CD4-positive, alpha-beta T cell treated with Interleukin-6 for 4 hours (primary cell): ENCODE data around the gene AASDHPPT.
A peak's percentile ranks its signal among the peaks of the same experiment; 100 is the strongest.
"Not testable (repeated sequence)": the region's sequence is repeated elsewhere in the genome, so short reads cannot be mapped to it uniquely, and the experiment has no call there.

Experiments
- DNase-seq: peaks from one replicate; pipeline ENCODE4 v3.0.0-alpha.2; 2020; ENCODE audit warnings: mixed read lengths

AASDHPPT gene, protein sequence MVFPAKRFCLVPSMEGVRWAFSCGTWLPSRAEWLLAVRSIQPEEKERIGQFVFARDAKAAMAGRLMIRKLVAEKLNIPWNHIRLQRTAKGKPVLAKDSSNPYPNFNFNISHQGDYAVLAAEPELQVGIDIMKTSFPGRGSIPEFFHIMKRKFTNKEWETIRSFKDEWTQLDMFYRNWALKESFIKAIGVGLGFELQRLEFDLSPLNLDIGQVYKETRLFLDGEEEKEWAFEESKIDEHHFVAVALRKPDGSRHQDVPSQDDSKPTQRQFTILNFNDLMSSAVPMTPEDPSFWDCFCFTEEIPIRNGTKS

DNA sequence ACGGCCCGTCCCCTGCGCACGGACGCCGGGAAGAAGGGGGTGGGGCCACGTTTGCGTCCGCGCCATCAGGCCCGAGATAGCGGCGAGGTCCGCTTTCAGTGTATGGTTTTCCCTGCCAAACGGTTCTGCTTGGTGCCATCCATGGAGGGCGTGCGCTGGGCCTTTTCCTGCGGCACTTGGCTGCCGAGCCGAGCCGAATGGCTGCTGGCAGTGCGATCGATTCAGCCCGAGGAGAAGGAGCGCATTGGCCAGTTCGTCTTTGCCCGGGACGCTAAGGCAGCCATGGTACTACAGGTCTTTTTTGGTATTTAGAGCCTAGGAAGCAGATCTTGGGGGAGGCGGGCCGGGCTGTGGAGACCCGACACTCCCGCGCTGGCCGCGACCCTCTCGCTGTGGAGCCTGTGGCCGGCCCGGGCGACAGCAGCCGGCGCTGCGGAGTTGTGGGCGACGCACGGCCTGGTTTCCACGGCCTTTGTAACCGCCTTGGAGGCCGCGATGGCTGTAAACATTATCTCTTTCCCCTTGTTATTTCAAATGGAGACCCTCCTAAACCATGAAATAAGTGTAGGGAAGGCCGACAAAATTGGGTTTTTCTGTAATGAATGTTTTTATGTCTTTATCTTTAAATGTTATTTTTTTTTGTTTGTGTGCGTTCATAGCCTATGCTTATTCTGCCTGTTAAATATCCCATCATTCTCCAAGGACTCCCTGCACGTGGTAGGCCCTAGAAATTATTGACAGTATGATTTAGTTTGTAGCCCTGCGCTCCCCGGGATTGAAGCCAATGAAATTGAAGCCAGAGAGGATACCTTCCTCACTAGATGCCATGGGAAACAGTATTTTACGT, at the start of gene AASDHPPT:
AASDHPPT (plus strand) TSS at position 54 of the 847 bp plus-strand sequence; CDS start at position 103, 49 bp downstream.
- DNase-seq, result no peak

DNA sequence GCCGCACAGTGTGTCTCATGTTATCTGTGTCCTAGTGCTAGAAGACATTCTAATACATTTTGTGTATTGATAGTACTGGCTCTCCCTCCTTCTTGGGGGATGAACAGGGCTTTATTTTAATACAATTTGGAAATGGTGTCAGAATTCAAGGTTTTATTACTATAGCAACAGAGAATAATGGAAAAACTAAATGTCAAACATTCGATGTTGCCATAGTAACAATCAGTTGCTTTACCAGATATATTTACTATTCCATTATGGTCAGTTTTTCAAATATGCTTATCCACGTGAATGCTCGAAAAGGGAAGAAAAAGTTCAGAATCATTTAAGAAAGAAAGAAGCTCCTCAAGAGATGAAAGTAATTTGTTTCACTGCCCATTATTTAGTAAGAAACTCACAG, 46.9 kb upstream of the AASDHPPT start:
- no peak for DNase-seq

DNA sequence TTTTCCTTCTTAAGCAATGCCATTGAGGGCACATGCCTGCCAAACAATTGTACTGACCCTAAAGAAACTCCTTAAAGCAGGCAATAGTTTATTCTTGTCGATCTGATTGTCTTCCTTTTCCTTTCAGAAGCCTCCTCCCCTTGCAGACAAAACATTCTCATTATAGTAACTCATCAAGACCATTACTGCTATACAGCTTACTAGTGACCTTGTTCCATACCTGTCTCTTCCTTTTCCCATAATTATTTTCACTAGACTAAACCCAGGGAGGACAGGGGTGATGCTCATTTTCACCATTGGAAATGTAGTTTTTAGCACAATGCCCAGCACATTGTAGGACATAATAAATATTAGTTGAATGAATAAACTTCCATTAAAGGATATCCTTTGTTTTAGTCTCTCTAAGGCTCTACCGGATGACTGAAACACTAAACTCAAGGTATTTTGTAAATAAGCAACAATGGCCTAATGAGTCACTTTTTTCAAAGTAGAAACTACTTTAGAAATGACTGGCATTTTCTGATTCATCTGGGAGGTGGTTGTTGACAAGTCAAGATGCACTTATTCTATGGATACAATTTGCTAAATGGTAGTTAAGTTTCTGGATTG, 46.2 kb upstream of the AASDHPPT start:
- no peak for DNase-seq

DNA sequence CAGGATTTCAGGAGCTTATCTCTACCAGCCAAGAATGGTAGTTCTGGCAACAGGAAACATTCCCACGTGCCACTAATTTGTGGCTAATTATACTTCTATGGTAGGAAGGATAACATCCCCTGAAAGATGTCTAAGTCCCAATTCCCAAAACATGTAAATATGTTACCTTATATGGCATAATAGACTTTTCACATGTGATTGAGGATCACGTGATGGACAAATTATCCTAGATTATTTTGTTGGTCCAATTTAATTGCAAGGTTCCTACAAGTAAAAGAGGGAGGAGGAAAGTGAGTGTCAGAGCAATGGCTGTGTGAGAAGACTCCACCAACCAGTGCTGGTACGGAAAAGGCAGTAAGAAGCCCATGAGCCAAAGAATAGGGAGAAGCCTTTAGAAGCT, 45.5 kb upstream of the AASDHPPT start:
- DNase-seq, result no peak

DNA sequence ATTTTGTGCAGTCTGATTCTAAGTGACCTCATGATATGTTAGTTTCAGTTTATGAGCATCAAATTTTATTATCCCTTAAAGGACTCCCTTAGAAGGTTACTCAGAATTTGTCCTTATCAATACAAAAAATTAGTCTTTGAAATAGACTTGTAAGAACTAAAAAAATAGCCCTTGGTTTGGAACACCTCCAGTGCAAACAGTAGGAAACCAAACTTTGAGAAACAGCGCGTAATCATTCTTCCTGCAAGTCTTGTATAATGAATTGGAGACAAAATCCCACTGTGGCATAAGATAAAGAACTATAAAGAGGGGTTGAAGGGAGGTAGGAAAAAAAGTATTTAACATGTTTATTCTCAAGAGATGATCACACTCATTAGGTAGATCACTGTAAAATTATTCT, 44.6 kb upstream of the AASDHPPT start:
- DNase-seq, result no peak

DNA sequence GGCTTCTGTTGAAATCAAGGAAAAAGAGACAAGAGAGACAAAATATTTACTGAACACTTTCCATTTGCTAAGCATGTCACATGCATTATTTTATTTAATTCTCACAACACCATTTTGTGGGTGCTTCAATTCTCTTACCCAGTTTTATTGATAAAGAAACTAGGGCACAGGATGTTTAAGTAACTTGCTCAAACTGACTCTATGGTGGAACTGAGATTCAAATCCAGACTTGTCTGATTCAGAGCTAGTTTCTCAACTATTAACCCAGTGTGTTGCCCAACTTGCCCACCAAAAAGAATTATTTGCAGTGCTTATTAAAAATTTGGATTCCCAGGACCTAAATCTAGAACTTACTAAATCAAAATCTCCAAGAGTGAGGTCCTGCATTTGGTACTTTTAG, 33.9 kb upstream of the AASDHPPT start:
- no peak for DNase-seq

DNA sequence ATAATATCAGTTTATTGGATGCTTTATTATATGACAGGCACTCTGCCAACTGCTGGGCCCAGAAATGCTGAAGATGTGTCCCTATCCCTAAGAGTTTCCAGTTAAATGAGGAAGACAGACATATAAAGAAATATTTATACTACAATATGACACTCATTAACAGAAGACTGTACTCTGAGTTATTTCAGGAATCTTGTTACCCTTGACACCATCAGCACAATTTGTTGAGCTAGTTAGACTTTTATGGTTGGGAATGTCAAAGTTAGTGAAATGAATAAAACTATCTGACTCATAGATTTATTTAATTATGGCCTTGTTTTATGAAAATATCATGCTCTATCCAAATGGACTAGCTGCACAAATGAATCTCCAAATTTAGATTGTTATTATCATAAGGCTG, 29.8 kb upstream of the AASDHPPT start:
- DNase-seq, result no peak

DNA sequence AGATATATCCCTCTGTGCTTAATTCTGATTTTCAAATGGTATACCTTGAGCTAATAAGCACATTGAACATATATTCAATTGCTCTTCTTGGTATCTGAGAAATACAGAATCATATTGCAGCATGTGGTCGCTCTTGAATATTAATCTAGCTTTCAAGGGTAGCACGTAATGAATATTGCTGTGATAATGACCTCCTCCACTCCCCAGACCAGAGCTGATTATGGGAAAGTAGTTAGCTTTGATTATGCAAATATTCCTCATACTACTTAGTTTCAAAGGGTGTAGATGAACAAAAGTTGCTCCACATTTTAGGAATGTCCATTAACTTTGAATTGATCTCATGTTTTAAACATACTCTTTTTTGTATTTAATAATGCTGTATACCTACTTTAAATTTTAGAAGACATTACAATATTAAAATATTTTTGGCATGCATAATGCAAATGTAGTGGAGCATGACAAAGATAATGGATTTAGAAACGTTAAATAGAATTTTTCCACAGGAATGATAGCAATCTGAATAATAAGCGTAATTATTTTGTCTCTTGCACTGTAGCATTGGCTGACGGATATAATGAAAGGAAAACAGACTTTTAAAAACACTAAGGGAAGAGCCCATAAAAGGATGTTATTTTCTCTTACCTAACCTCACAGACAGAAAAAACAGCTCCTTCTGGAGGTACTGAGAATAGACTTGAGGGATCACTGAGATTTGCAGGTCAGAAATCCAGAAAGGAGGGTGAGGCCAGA, 27.6 kb upstream of the AASDHPPT start:
- no peak for DNase-seq

DNA sequence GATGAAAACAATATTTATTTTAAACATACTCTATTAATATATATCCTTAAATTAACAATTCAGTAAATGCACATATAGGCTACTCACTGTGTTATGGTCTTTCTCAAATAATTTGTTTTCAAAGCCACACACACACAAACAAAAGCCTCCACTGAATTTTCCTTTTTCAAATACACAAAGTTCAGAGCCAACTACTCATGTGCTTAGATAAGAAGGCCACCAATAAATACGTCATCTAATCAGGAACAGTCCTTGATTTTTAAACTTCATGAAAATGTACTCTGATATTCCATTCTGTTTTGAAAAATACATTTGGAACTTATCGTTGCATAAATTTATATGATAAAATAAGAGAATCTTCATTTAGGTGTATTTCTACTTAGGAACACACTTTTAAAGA, 26.4 kb upstream of the AASDHPPT start:
- no peak for DNase-seq

DNA sequence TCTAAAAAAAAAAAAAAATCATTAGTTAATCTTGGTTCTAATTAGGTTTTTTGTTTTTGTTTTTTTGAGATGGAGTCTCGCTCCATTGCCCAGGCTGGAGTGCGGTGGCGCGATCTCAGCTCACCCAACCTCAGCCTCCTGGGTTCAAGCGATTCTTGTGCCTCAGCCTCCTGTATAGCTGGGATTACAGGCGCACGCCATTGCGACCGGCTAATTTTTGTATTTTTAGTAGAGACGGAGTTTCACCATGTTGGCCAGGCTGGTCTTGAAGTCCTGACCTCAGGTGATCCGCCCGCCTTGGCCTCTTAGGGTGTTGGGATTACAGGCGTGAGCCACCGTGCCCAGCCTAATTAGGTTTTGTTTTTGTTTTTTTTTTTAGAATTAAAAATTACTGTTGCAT, 19.1 kb upstream of the AASDHPPT start:
- not testable (repeated sequence) for DNase-seq

DNA sequence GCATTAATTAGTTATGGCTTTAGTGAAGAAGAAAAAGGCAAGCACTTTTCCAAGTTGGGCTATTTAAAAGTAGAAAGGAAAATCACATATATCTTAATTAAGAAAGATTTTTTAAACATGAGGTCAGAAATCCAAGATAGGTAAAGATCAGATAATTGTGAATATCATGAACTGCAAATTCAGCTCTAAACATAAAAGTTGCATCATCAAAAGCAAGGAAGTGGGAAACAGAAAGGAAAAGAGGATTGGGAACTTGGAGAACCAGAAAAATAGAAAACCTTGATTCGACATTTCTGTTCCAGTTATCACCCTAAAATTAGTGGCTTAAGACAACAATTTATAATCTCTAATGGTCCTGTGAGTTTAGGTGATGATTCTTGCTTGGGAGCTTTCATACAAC, 17.8 kb upstream of the AASDHPPT start:
- DNase-seq, result no peak

DNA sequence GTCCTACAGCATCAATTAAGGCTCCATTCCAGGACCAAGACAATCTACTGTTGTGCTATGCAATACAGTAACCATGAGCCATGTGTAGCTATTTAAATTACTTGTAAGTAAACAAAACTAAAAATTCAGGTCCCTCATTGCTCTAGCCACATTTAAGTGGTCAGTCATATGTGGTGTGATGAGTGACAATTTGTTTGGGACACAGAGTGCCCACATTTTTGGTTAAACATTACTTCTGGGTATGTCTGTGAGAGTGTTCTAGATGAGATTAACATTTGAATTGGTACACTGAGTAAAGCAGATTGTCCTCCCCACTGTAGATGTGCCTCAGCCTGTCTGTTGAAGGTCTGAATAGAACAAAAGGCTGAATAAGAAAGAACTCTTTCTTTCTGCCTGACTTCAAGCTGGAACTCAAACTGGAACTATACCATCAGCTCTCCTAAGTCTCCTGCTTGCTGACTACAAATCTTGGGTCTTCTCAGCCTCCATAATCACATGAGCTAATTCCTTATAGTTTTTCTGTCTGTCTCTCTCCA, 16.1 kb upstream of the AASDHPPT start:
- no peak for DNase-seq

DNA sequence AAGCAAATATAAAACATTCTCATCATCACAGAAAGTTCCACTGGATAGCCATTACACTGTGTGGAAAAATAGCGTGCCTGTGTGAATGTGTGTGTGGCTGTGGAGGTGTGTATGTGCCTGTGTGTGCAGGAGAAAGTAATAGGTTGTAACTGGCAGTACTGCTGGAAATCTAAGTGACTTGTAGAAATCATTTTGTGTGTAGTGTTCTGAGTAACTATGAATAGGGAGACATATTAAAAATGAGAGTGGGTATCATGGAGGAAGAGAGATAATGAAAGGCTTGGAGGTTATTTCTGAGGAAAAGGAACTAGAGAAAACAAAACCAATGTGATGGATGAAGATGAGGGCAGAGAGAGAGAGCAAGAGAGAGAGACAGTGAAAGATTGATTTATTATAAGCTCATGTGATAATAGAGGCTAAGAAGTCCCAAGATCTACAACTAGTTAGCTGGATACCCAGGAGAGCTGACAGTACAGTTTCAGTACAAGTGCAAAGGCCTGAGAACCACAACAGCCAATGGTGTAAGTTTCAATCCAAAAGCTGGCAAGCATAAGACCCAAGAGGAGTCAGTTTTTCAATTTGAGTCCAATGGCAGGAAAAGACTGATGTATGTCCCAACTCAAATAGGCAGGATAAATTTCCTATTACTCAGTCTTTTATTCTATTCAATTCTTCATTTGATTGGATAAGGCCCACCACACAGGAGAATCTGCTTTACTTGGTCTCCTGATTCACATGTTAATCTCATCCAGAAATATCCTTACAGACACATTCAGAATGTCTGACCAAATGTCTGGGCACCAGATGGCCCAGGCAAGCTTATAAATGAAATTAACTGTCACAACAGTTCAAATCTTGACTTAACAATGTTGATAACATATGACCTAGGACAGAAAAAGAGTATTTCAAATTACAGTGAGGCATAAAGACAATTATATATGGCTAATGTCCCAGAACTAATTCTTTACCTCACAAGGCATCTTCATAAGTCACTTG, 15.2 kb upstream of the AASDHPPT start:
- DNase-seq, result no peak

DNA sequence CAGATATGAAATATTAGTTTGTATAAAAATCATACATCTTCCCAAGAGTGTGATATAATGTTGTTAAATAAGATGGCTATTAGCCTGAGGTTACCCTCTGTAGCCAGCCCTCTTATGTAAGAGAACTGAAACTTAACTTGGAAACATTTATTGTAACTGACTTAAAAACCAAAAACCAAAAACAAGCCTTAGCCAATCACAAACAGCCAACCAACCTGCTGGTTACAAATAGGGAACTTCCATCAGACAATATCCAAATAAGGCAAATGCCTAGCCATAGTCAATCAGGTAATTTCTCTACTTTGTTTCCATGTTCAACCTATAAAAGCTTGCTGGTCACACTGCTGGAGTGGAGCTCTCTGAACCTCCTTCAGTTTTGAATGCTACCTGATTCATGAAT, 14.5 kb upstream of the AASDHPPT start:
- no peak for DNase-seq

DNA sequence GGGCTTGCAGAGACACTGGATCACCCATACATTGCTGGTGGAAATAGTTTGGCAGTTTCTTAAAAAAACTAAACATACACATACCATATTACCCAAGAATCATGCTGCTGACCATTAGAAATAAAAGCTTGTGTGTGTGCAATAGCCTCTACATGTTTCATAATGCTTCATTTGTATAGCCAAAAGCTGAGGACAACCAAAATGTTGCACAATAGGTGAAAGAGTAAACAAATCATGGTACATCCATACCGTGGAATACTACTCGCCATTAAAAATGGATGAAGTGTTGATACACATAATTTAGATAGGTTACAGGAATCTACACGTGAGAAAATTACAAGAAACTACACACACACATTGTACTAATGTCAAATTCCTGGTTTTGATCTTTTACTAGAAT, 6.9 kb upstream of the AASDHPPT start:
- no peak for DNase-seq

DNA sequence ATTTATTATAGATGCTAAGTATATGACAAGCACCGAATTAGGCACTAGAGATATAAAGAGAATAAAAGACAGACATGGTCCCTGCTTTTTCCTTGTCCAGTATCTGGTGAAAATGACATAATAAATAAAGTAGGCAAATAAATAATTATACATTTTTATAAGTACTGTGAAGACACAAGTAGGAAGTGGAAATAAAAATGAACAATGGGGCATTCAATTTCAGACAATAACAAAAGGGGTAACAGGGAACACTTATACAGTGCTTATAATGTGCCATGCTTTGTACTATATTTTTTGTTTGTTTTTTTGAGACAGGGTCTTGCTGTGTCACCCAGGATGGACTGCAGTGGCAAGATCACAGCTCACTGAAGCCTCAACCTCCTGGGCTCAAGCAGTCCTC, 4.7 kb upstream of the AASDHPPT start:
- no peak for DNase-seq

DNA sequence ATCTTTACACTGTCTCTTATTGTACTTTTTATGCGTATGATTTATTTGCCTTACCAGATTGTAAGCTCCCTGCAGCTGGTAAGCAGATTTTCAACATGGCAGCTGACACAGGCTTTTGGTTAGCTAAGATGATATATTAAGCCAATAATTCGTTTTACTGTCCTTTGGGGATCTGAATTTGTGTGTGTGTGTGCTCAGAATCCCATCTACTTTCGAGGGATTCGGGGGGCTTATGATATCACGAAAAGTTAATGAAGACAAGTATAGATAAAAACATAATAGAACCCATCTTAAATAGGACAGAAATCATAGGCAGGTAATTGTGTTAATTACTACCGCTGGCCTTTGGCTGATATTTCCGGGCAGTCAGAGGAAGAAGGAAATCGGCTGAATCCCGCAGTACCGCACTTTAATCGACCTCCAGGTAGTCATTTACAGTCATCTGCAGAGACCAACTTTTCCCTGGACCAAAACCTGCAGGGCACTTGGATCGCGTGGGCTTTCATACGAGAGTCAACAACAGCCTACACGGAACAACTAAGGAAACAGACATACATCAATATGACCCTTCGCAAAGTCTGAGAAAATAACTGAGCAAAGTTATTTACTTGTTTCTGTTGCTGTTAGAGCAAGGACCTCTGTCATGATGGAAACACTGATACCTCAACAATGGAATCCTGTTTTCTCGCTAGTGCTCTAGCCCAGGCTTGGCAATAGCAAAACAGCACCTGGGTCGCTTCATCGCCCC, 1.1 kb upstream of the AASDHPPT start:
- DNase-seq, result peak; percentile 4

DNA sequence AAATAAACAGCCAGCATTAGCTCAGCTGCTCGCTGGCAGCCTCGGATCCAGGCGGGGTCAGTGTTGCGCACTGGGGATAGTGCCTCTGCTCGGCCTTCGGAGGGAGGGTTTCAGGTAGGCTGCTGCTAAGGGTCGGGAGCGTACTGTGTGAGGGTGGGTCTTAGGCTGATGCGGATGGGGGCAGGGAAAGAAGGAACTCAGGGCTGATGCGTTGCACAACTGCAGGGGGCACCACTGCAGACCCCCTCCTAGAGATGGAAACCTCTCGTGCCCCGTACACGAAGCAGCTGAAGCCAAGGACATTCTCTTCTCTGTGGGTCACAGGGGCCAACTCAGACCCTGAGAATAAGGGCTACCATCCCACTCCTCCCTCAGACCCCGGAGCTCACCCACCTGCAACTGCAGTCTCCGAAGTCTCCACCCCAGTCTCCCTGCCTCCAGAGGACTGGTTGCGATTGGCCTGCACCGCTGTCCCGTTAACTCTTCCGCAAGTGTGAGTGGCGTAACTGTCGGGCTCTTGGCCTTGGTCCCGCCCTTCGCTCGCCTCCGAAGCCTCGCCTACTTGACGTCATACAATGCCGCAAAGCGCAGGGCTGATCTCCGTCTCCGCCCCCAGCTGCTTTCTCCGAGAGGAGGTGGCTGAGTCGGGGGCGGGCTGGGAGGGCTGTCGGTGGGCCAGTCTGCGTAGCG, 398 bp upstream of the AASDHPPT start, which contains the start of gene KBTBD3:
KBTBD3 (minus strand) TSS at position 429 of the 690 bp plus-strand sequence. CDS start 18,250 bp downstream, outside the sequence.
- DNase-seq, result peak; percentile 99

DNA sequence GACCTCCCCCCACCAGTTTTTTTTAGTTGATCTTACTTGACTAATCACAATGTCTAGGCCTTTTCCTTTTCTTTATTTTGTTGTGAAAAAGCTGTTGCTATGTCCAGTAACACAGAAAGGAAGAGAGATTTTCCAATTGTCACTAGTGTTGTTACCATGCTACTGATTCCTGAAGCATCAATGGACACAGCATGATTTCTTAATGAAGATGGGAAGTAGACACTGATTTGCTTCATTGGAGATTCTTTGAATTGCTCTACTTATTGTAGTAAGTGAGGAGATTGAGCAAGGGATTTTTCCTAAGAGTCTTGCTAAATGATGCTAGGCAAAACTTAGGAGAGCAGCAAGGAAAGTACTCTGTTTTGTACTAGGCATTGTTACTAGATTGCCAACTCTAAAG, 4.6 kb downstream of the AASDHPPT start:
- no peak for DNase-seq

DNA sequence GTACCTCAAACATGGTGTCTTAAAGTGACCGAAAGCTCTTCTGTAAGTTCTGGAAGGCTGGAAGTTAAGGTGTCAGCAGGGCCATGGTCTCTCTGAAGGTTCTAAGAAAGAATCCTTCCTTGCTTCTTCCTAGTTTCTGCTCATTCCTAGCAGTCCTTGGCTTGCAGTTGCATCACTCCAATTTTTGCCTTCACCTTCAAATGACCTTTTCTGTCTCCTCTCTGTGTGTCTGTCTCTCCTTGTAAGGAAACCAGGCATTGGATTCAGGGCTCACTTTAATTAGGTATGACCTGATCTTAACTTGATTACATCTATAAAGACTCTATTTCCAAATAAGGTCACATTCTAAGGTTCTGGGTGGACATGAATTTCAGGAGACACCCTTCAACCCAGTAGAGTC, 8.7 kb downstream of the AASDHPPT start:
- DNase-seq, result no peak
